Spleen (tissue), 11 donors: ENCODE data around the gene PRPS1. TPM values are rescaled to one million over a fixed set of nuclear protein-coding genes. Genes with fewer than 3 reads are reported as not detected.
A peak's percentile ranks its signal among the peaks of the same experiment; 100 is the strongest.

ENCODE experiments used
- DNase-seq: peaks from one replicate; pipeline ENCODE4 v3.0.0-alpha.2; 2020
- H3K27ac ChIP-seq, 8 donors: fragments of 200-600 bp; sonication (generic) in 7 of 8; 1 replicate in 4 of 8; 2 replicates in 4 of 8; pipeline versions ENCODE4 v1.5.0 to v1.8.0; 2016 to 2021; ENCODE audit warnings: inconsistent platforms in 4 of 8, mild to moderate bottlenecking in 4 of 8, moderate library complexity in 1 of 8
- H3K27me3 ChIP-seq, 7 donors: fragments of 200-600 bp; sonication (generic) in 6 of 7; replicated peaks in 1 of 7; 1 replicate in 4 of 7; 2 replicates in 3 of 7; pipeline versions ENCODE4 v1.5.0 to v1.8.0; 2016 to 2021; ENCODE audit warnings: inconsistent platforms in 3 of 7, mild to moderate bottlenecking in 1 of 7
- H3K36me3 ChIP-seq, 6 donors: fragments of 200-600 bp; sonication (generic) in 5 of 6; 1 replicate in 4 of 6; 2 replicates in 2 of 6; pipeline versions ENCODE4 v1.5.0 to v1.8.0; 2016 to 2021; ENCODE audit warnings: inconsistent platforms in 2 of 6
- H3K4me1 ChIP-seq, 6 donors: fragments of 200-600 bp; sonication (generic) in 5 of 6; 1 replicate in 3 of 6; 2 replicates in 3 of 6; pipeline versions ENCODE4 v1.5.0 to v1.8.0; 2016 to 2021; ENCODE audit warnings: inconsistent platforms in 3 of 6
- H3K4me3 ChIP-seq, 8 donors: fragments of 200-600 bp; sonication (generic) in 7 of 8; 1 replicate in 4 of 8; 2 replicates in 4 of 8; pipeline versions ENCODE4 v1.5.0 to v1.8.0; 2016 to 2021; ENCODE audit warnings: inconsistent platforms in 4 of 8, mild to moderate bottlenecking in 4 of 8, moderate library complexity in 2 of 8
- H3K9me3 ChIP-seq, 8 donors: fragments of 200-600 bp; sonication (generic) in 7 of 8; 1 replicate in 4 of 8; 2 replicates in 4 of 8; pipeline versions ENCODE4 v1.5.0 to v1.8.0; 2016 to 2021; ENCODE audit warnings: inconsistent platforms in 4 of 8
- CTCF ChIP-seq, 11 experiments: fragments of 200-600 bp in 7 of 11; fragments of 450-650 bp in 4 of 11; sonication (generic) in 4 of 11; IDR thresholded peaks in 8 of 11; conservative IDR thresholded peaks in 3 of 11; 1 replicate in 7 of 11; 2 replicates in 4 of 11; pipeline versions ENCODE4 v1.4.0 to v1.8.0; 2016 to 2021; ENCODE audit warnings: antibody characterized with exemption in 11 of 11, inconsistent platforms in 4 of 11, mild to moderate bottlenecking in 1 of 11
- POLR2A ChIP-seq, 3 donors: fragments of 450-650 bp; IDR thresholded peaks; one replicate each; pipeline ENCODE4 v1.5.1; 2017; ENCODE audit warnings: antibody characterized with exemption in 3 of 3, mild to moderate bottlenecking in 1 of 3
- POLR2AphosphoS5 ChIP-seq, 3 donors: sonication (generic); formaldehyde crosslinking; IDR thresholded peaks; one replicate each; pipeline ENCODE4 v1.5.1; 2017; ENCODE audit warnings: antibody characterized with exemption in 3 of 3
- WGBS, 5 donors: extraction: QIAGEN DNeasy Blood & Tissue Kit in 3 of 5; methylation state at CpG; one replicate each; pipeline versions ENCODE4 v1.1.5 to v1.1.7; 2013 to 2018; 5-methylcytosine and 5-hydroxymethylcytosine counted together
- intact Hi-C: fragments of 100-400 bp; cut with DNase I; formaldehyde crosslinking; loops from one replicate; pipeline ENCODE4 v1.15.0; 2023; ENCODE audit warnings: low total_unique reads
- polyA plus RNA-seq, 3 donors: library from polyadenylated mRNA; stranded (reverse); fragments of 200-250 nt; gene quantifications; one replicate each; pipeline ENCODE4 v1.2.1, GENCODE V29; 2013
- total RNA-seq, 7 donors: library from RNA; depleted of rRNA in 3 of 7; stranded (reverse); fragments of >200 nt in 3 of 7; fragmentation: NEBNext Ultra II Directional in 4 of 7; extraction: Animal tissue kit (Norgen Biotek cat#: 25700) in 4 of 7; gene quantifications; one replicate each; pipeline versions ENCODE4 v1.1.0 to v1.2.1, GENCODE V29; 2016 to 2021
- donor health status: healthy with polysubstance abuse.
- donor health status: DM: no; HTN: no; CAD: no; lungs with moderate emphysema.
- donor health status: DM: no; HTN: no; CAD: no.
- donor health status: Bipolar disorder and iron deficiency.
- donor health status: healthy.
- donor health status: DM: no; HTN: no; CAD: no.
- donor health status: DM: yes; HTN: yes; CAD: no.

PRPS1 gene
- total and polyA plus RNA-seq, 10 donors: 15.0 to 47.6 (median 36.1) TPM

GRCh38 chrX:107673431-107673830 lies 45.1 kb downstream of the PRPS1 start:
- H3K9me3 ChIP-seq: no peaks in the 10 kb centered on the region
- WGBS, 5 donors: 36 to 69% (median 47%) methylated on average over 6 of the region's 6 CpGs
- no peaks in the 10 kb centered on the region for H3K36me3 ChIP-seq
- H3K27me3 ChIP-seq: peaks cover 0 to 28% (median 3%) of the 10 kb centered on the region in 7 donors
- no peak for DNase-seq
- H3K27ac ChIP-seq: peak overlapping the region; percentile 77 to 95 (median 90)
- no peak for TF ChIP-seq POLR2A (IDR thresholded peaks at IDR 0.05)
- no peak for TF ChIP-seq CTCF (IDR thresholded peaks at IDR 0.05 in 8 of 11, conservative IDR thresholded peaks at IDR 0.05 in 3 of 11)
- TF ChIP-seq POLR2AphosphoS5 (IDR thresholded peaks at IDR 0.05): no peak
- H3K4me3 ChIP-seq: peak overlapping the region in 2 of 8 donors; percentile 16 to 66
- H3K4me1 ChIP-seq: peaks cover 7 to 56% (median 41%) of the 10 kb centered on the region in 6 donors
- intact Hi-C loops: loop anchor here (5.0 to 10.0 kb wide), 2 partner anchors 51 to 99 kb away; no protein-coding TSS in a partner anchor

DNA sequence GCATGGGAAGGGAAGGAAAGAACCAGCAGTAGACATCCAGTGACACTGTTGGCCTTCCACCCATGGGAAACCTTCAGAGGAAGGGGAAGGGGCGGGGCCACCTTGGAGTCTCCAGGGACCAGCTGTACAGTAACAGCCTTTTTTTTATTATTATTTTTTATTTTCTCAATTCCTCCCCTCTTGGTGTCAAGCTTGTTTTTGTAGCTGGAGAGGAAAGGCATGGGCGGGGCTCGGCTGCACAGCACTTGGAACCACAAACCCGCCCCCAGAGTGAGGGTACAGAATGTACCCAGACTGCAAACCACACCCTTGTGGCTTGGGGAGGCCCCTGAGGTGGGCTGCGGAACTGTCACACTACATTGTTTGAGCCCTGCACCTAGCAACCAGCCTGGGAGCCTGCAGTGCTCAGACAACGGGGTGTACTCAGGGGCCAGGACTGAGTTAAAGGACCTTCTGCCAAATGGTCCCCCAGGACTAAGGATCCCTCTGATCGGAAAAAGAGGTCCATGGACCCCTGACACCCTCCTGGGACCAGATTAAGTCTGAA lies 45.7 kb downstream of the PRPS1 start:
- H3K4me3 ChIP-seq: peak overlapping the region in 5 of 8 donors; percentile 6 to 66 (median 41)
- TF ChIP-seq CTCF (IDR thresholded peaks at IDR 0.05 in 8 of 11, conservative IDR thresholded peaks at IDR 0.05 in 3 of 11) (peak in 8 of 11 experiments; percentile 10 to 57 (median 30)), POLR2A (IDR thresholded peaks at IDR 0.05) (peak in 1 of 3 donors; percentile 49), POLR2AphosphoS5 (IDR thresholded peaks at IDR 0.05) (peak; percentile 86 to 97 (median 92))
- no peaks in the 10 kb centered on the region for H3K36me3 ChIP-seq
- H3K27me3 ChIP-seq: peaks cover 0 to 28% (median 4%) of the 10 kb centered on the region in 7 donors
- 7 to 23% (median 15%) methylated on average over 3 to 7 of the region's 7 CpGs for WGBS, 5 donors
- peak; percentile 97 for DNase-seq
- peak overlapping the region; percentile 77 to 95 (median 90) for H3K27ac ChIP-seq
- intact Hi-C loops: loop anchor here (5.0 to 10.0 kb wide), 2 partner anchors 51 to 98 kb away; no protein-coding TSS in a partner anchor
- peaks cover 7 to 62% (median 47%) of the 10 kb centered on the region in 6 donors for H3K4me1 ChIP-seq
- H3K9me3 ChIP-seq: no peaks in the 10 kb centered on the region

GRCh38 chrX:107674480-107675364 lies 46.4 kb downstream of the PRPS1 start:
- Histone ChIP-seq H3K4me1 (peaks cover 7 to 63% (median 53%) of the 10 kb centered on the region in 6 donors), H3K9me3 (no peaks in the 10 kb centered on the region), H3K27me3 (peaks cover 0 to 25% (median under 1%) of the 10 kb centered on the region in 7 donors), H3K4me3 (peak overlapping the region in 5 of 8 donors; percentile 6 to 66 (median 47)), H3K36me3 (no peaks in the 10 kb centered on the region), H3K27ac (peak overlapping the region; percentile 72 to 95 (median 90))
- TF ChIP-seq CTCF (IDR thresholded peaks at IDR 0.05 in 8 of 11, conservative IDR thresholded peaks at IDR 0.05 in 3 of 11): no peak
- peak in 1 of 3 donors; percentile 4 for TF ChIP-seq POLR2AphosphoS5 (IDR thresholded peaks at IDR 0.05)
- no peak for TF ChIP-seq POLR2A (IDR thresholded peaks at IDR 0.05)
- peak; percentile 85 for DNase-seq
- intact Hi-C loops: loop anchor here (5.0 to 10.0 kb wide), 2 partner anchors 50 to 98 kb away; no protein-coding TSS in a partner anchor
- 17 to 36% (median 25%) methylated on average over 9 of the region's 9 CpGs for WGBS, 5 donors
